Measurements from ENCODE around the gene CEBPZ.

CEBPZ gene

GRCh38 chr2:37156071-37156856 is 75.1 kb downstream of the CEBPZ start:
- no peaks in the 10 kb centered on the region for H3K9me3 ChIP-seq (ENCODE audit: control insufficient read depth in 2 of 2, low read length in 2 of 2)
- no peaks in the 10 kb centered on the region for H3K27me3 ChIP-seq (ENCODE audit: control insufficient read depth in 1 of 2, insufficient read depth in 2 of 2, low read length in 2 of 2)
- peak overlapping the region; percentile 84 to 87 for H3K9ac ChIP-seq (ENCODE audit: low read length in 2 of 2)
- H3K4me3 ChIP-seq (ENCODE audit: low read length in 2 of 2), result peak overlapping the region; percentile 72 to 87
- H3K36me3 ChIP-seq (ENCODE audit: control insufficient read depth in 2 of 2, insufficient read depth in 2 of 2, low read length in 2 of 2), result no peaks in the 10 kb centered on the region
- H3K27ac ChIP-seq (ENCODE audit: low read length), result peak overlapping the region; percentile 66
- H3K4me1 ChIP-seq (ENCODE audit: control insufficient read depth, insufficient read depth, low read length), result peaks cover 12% of the 10 kb centered on the region

GRCh38 chr2:37154785-37155184 is 76.6 kb downstream of the CEBPZ start:
- H3K4me1 ChIP-seq (ENCODE audit: control insufficient read depth, insufficient read depth, low read length), result peaks cover 12% of the 10 kb centered on the region
- no peak overlapping the region for H3K4me3 ChIP-seq (ENCODE audit: low read length in 2 of 2)
- no peaks in the 10 kb centered on the region for H3K36me3 ChIP-seq (ENCODE audit: control insufficient read depth in 2 of 2, insufficient read depth in 2 of 2, low read length in 2 of 2)

GRCh38 chr2:37153224-37153623 is 78.2 kb downstream of the CEBPZ start:
- Histone ChIP-seq H3K4me3 (ENCODE audit: low read length in 2 of 2) (no peak overlapping the region), H3K27me3 (ENCODE audit: control insufficient read depth in 1 of 2, insufficient read depth in 2 of 2, low read length in 2 of 2) (no peaks in the 10 kb centered on the region), H3K36me3 (ENCODE audit: control insufficient read depth in 2 of 2, insufficient read depth in 2 of 2, low read length in 2 of 2) (peaks cover 0 to 5% of the 10 kb centered on the region in 2 donors), H3K9me3 (ENCODE audit: control insufficient read depth in 2 of 2, low read length in 2 of 2) (no peaks in the 10 kb centered on the region), H3K4me1 (ENCODE audit: control insufficient read depth, insufficient read depth, low read length) (peaks cover 12% of the 10 kb centered on the region), H3K9ac (ENCODE audit: low read length in 2 of 2) (no peak overlapping the region), H3K27ac (ENCODE audit: low read length) (no peak overlapping the region)

More at GRCh38 chr2:37154785-37155184, 76.6 kb downstream of the CEBPZ start:
- H3K9me3 ChIP-seq (ENCODE audit: control insufficient read depth in 2 of 2, low read length in 2 of 2), result no peaks in the 10 kb centered on the region
- H3K9ac ChIP-seq (ENCODE audit: low read length in 2 of 2), result no peak overlapping the region
- H3K27me3 ChIP-seq (ENCODE audit: control insufficient read depth in 1 of 2, insufficient read depth in 2 of 2, low read length in 2 of 2), result no peaks in the 10 kb centered on the region
- H3K27ac ChIP-seq (ENCODE audit: low read length), result no peak overlapping the region
